Naive thymus-derived CD4-positive, alpha-beta T cell (primary cell): Measurements from ENCODE around the gene NAGK. TPM values are rescaled to one million over a fixed set of nuclear protein-coding genes. Genes with fewer than 3 reads are reported as not detected.

ENCODE experiments used
- ATAC-seq: fragments of 150-1000 bp; cut with Tn5 transposase; 2 replicates; pipeline ENCODE4 v1.10.0; 2021; ENCODE audit warnings: mild to moderate bottlenecking, moderate library complexity
- CTCF ChIA-PET: fragments of 350-600 bp; sonication (Branson Sonifier 250); formaldehyde crosslinking; loops from one replicate; lab custom pipeline; 2021; ENCODE audit warnings: antibody characterized with exemption; lab: Charles Lee
- POLR2A ChIA-PET: fragments of 350-600 bp; sonication (Branson Sonifier 250); formaldehyde crosslinking; loops from one replicate; lab custom pipeline; 2021; ENCODE audit warnings: antibody characterized with exemption, inconsistent platforms; lab: Charles Lee
- DNase-seq, 9 donors: peaks; one replicate each; pipeline versions ENCODE4 v3.0.0 to v3.0.0-alpha.2; 2020 to 2022; ENCODE audit warnings: mixed read lengths in 1 of 9
- H3K27ac ChIP-seq: one replicate; pipeline ENCODE4 v1.7.0; 2013; ENCODE audit warnings: mild to moderate bottlenecking, low read depth, low read length, moderate library complexity
- H3K27me3 ChIP-seq, 2 donors: one replicate each; pipeline ENCODE4 v1.7.0; 2013; ENCODE audit warnings: low read length in 2 of 2, mild to moderate bottlenecking in 2 of 2, moderate library complexity in 2 of 2; ENCODE audit not compliant: control insufficient read depth in 2 of 2, insufficient read depth in 2 of 2
- H3K36me3 ChIP-seq, 3 experiments: 1 replicate in 2 of 3; 2 replicates in 1 of 3; pipeline ENCODE4 v1.7.0; 2013; ENCODE audit warnings: low read length in 3 of 3, mild to moderate bottlenecking in 3 of 3, moderate library complexity in 1 of 3; ENCODE audit not compliant: insufficient read depth in 3 of 3, control insufficient read depth in 2 of 3
- H3K4me1 ChIP-seq, 2 donors: one replicate each; pipeline ENCODE4 v1.7.0; 2013; ENCODE audit warnings: low read length in 2 of 2, mild to moderate bottlenecking in 2 of 2, moderate library complexity in 1 of 2; ENCODE audit not compliant: control insufficient read depth in 2 of 2, insufficient read depth in 2 of 2
- H3K4me3 ChIP-seq: 2 replicates; pipeline ENCODE4 v1.7.0; 2013; ENCODE audit warnings: mild to moderate bottlenecking, low read length
- H3K9me3 ChIP-seq, 3 experiments: 1 replicate in 2 of 3; 2 replicates in 1 of 3; pipeline ENCODE4 v1.7.0; 2013; ENCODE audit warnings: low read length in 3 of 3; ENCODE audit not compliant: control insufficient read depth in 2 of 3
- H3K27ac Mint-ChIP-seq, 9 donors: one replicate each; pipeline ENCODE4 v1.8.0; 2020 to 2022; ENCODE audit warnings: mixed read lengths in 9 of 9, mild to moderate bottlenecking in 8 of 9, moderate library complexity in 5 of 9, inconsistent platforms in 2 of 9
- H3K27me3 Mint-ChIP-seq, 5 donors: one replicate each; pipeline ENCODE4 v1.8.0; 2021 to 2022; ENCODE audit warnings: mixed read lengths in 5 of 5, mild to moderate bottlenecking in 1 of 5
- H3K36me3 Mint-ChIP-seq, 5 donors: one replicate each; pipeline ENCODE4 v1.8.0; 2020 to 2022; ENCODE audit warnings: mixed read lengths in 5 of 5, mild to moderate bottlenecking in 3 of 5, inconsistent platforms in 1 of 5
- H3K4me1 Mint-ChIP-seq, 7 donors: one replicate each; pipeline ENCODE4 v1.8.0; 2020 to 2022; ENCODE audit warnings: mixed read lengths in 7 of 7, mild to moderate bottlenecking in 3 of 7, inconsistent platforms in 1 of 7
- H3K4me3 Mint-ChIP-seq, 10 donors: one replicate each; pipeline ENCODE4 v1.8.0; 2020 to 2022; ENCODE audit warnings: mild to moderate bottlenecking in 10 of 10, mixed read lengths in 10 of 10, moderate library complexity in 6 of 10, inconsistent platforms in 2 of 10
- H3K9me3 Mint-ChIP-seq, 11 donors: one replicate each; pipeline ENCODE4 v1.8.0; 2020 to 2022; ENCODE audit warnings: mixed read lengths in 11 of 11, mild to moderate bottlenecking in 4 of 11, inconsistent platforms in 1 of 11, moderate library complexity in 1 of 11
- intact Hi-C, 2 donors: fragments of 100-400 bp; cut with micrococcal nuclease; formaldehyde crosslinking; loops; one replicate each; pipeline ENCODE4 v1.15.1; 2023
- polyA plus RNA-seq, 2 donors: library from polyadenylated mRNA; unstranded; fragments of 300-500 nt; fragmentation: Illumina TruSeq; gene quantifications; one replicate each; pipeline ENCODE4 v1.2.3, GENCODE V29; 2021
- total RNA-seq, 6 experiments: library from RNA in 5 of 6; stranded (reverse) in 5 of 6; gene quantifications; 1 replicate in 5 of 6; 2 replicates in 1 of 6; pipeline ENCODE4 v1.2.3 and lab custom pipeline; 2021 to 2026

NAGK gene
- total and polyA plus RNA-seq, 7 experiments from 2014 or later, result 44.8 to 169 (median 120) TPM

GRCh38 chr2:71060211-71060610, 8.2 kb upstream of the NAGK start:
- ATAC-seq (no peak), DNase-seq (no peak)
- intact Hi-C loops, result loop anchor here in 1 of 2 donors (10.0 kb wide), 1 partner anchor 765 kb away; the partner anchor contains the start of gene SNRPG
- peaks cover 0 to 7% (median 0%) of the 10 kb centered on the region in 7 donors for H3K4me1 Mint-ChIP-seq
- CTCF ChIA-PET, result no interaction called here
- Histone ChIP-seq H3K4me3 (no peak overlapping the region), H3K4me1 (no peaks in the 10 kb centered on the region), H3K27ac (no peak overlapping the region), H3K36me3 (no peaks in the 10 kb centered on the region), H3K27me3 (peaks cover 0 to 3% of the 10 kb centered on the region in 2 donors), H3K9me3 (no peaks in the 10 kb centered on the region)
- H3K4me3 Mint-ChIP-seq, result no peak overlapping the region
- H3K27ac Mint-ChIP-seq, result no peak overlapping the region
- H3K9me3 Mint-ChIP-seq, result no peaks in the 10 kb centered on the region
- no peaks in the 10 kb centered on the region for H3K36me3 Mint-ChIP-seq
- POLR2A ChIA-PET, result interaction anchor here (0.9 kb wide), 1 partner anchor 12 kb away, joined by 3 read pairs; no protein-coding TSS in a partner anchor
- peaks cover 5 to 22% (median 14%) of the 10 kb centered on the region in 5 donors for H3K27me3 Mint-ChIP-seq

GRCh38 chr2:71060871-71061270, 7.6 kb upstream of the NAGK start:
- intact Hi-C loops, result loop anchor here in 1 of 2 donors (10.0 kb wide), 1 partner anchor 766 kb away; the partner anchor contains the start of gene SNRPG
- Histone ChIP-seq H3K9me3 (no peaks in the 10 kb centered on the region), H3K27ac (no peak overlapping the region), H3K27me3 (peaks cover 0 to 3% of the 10 kb centered on the region in 2 donors), H3K4me1 (no peaks in the 10 kb centered on the region), H3K36me3 (no peaks in the 10 kb centered on the region), H3K4me3 (no peak overlapping the region)
- ATAC-seq, result no peak
- Mint-ChIP-seq H3K27ac (no peak overlapping the region), H3K36me3 (no peaks in the 10 kb centered on the region), H3K27me3 (peaks cover 5 to 22% (median 14%) of the 10 kb centered on the region in 5 donors), H3K4me1 (peaks cover 0 to 7% (median 0%) of the 10 kb centered on the region in 7 donors), H3K9me3 (no peaks in the 10 kb centered on the region), H3K4me3 (no peak overlapping the region)
- POLR2A ChIA-PET, result no interaction called here
- no peak for DNase-seq
- CTCF ChIA-PET, result no interaction called here

- Histone ChIP-seq H3K4me1 (peaks cover 4% of the 10 kb centered on the region in 2 donors), H3K36me3 (no peaks in the 10 kb centered on the region), H3K27me3 (peaks cover 0 to 3% of the 10 kb centered on the region in 2 donors), H3K27ac (no peak overlapping the region), H3K9me3 (no peaks in the 10 kb centered on the region), H3K4me3 (no peak overlapping the region)
- ATAC-seq, result no peak
- Mint-ChIP-seq H3K36me3 (no peaks in the 10 kb centered on the region), H3K9me3 (peaks cover 0 to 4% (median 0%) of the 10 kb centered on the region in 11 donors), H3K4me1 (peaks cover 6 to 16% (median 12%) of the 10 kb centered on the region in 7 donors), H3K27me3 (peaks cover 5 to 24% (median 14%) of the 10 kb centered on the region in 5 donors), H3K4me3 (no peak overlapping the region), H3K27ac (no peak overlapping the region)
- CTCF ChIA-PET, result no interaction called here
- POLR2A ChIA-PET, result no interaction called here
- DNase-seq, result no peak
- intact Hi-C loops, result loop anchor here in 1 of 2 donors (10.0 kb wide), 1 partner anchor 768 kb away; the partner anchor contains the start of gene SNRPG
Observed at GRCh38 chr2:71063216-71063615, 5.2 kb upstream of the NAGK start.

- Mint-ChIP-seq H3K4me1 (peaks cover 7 to 26% (median 17%) of the 10 kb centered on the region in 7 donors), H3K27me3 (peaks cover 5 to 25% (median 13%) of the 10 kb centered on the region in 5 donors), H3K9me3 (peaks cover 0 to 7% (median 0%) of the 10 kb centered on the region in 11 donors), H3K36me3 (no peaks in the 10 kb centered on the region), H3K4me3 (no peak overlapping the region), H3K27ac (no peak overlapping the region)
- Histone ChIP-seq H3K4me1 (peaks cover 6 to 8% of the 10 kb centered on the region in 2 donors), H3K27me3 (peaks cover 0 to 3% of the 10 kb centered on the region in 2 donors), H3K9me3 (no peaks in the 10 kb centered on the region), H3K36me3 (no peaks in the 10 kb centered on the region), H3K27ac (no peak overlapping the region), H3K4me3 (no peak overlapping the region)
- no peak for ATAC-seq
- ChIA-PET POLR2A (no interaction called here), CTCF (interaction anchor here (0.9 kb wide), 1 partner anchor 36 kb away, joined by 5 read pairs; no protein-coding TSS in a partner anchor)
- intact Hi-C loops, result loop anchor here in 1 of 2 donors (10.0 kb wide), 1 partner anchor 769 kb away; the partner anchor contains the start of gene SNRPG
- DNase-seq, result no peak
Observed at GRCh38 chr2:71064110-71064611, 4.3 kb upstream of the NAGK start.

- Mint-ChIP-seq H3K36me3 (peaks cover 0 to 5% (median 0%) of the 10 kb centered on the region in 5 donors), H3K4me3 (no peak overlapping the region), H3K4me1 (peaks cover 15 to 34% (median 25%) of the 10 kb centered on the region in 7 donors), H3K9me3 (peaks cover 0 to 7% (median 0%) of the 10 kb centered on the region in 11 donors), H3K27me3 (peaks cover 0 to 20% (median 8%) of the 10 kb centered on the region in 5 donors), H3K27ac (peak overlapping the region in 1 of 9 donors; percentile 5)
- ChIA-PET POLR2A (no interaction called here), CTCF (no interaction called here)
- peaks cover 0 to 3% of the 10 kb centered on the region in 2 donors for H3K27me3 ChIP-seq
- H3K27ac ChIP-seq, result no peak overlapping the region
- peaks cover 0 to 1% (median 0%) of the 10 kb centered on the region in 3 experiments for H3K36me3 ChIP-seq
- H3K4me3 ChIP-seq, result no peak overlapping the region
- peak; percentile 1 for ATAC-seq
- H3K9me3 ChIP-seq, result no peaks in the 10 kb centered on the region
- DNase-seq, result no peak
- intact Hi-C loops, result loop anchor here (5.0 to 10.0 kb wide), 4 partner anchors 88 to 1423 kb away; partner anchors contain the start of genes AAK1 (in 1 of the 2), ANKRD53 (in 1 of the 2), SNRPG (in 1 of the 2) and TGFA (in 1 of the 2)
- peaks cover 11 to 16% of the 10 kb centered on the region in 2 donors for H3K4me1 ChIP-seq
Observed at GRCh38 chr2:71064754-71065621, 3.5 kb upstream of the NAGK start.

- Mint-ChIP-seq H3K27me3 (peaks cover 0 to 10% (median 0%) of the 10 kb centered on the region in 5 donors), H3K36me3 (peaks cover 0 to 11% (median 2%) of the 10 kb centered on the region in 5 donors), H3K4me1 (peaks cover 34 to 53% (median 44%) of the 10 kb centered on the region in 7 donors), H3K27ac (peak overlapping the region in 7 of 9 donors; percentile 72 to 100 (median 99)), H3K4me3 (peak overlapping the region; percentile 13 to 99 (median 54)), H3K9me3 (peaks cover 0 to 7% (median 0%) of the 10 kb centered on the region in 11 donors)
- Histone ChIP-seq H3K27me3 (no peaks in the 10 kb centered on the region), H3K27ac (peak overlapping the region; percentile 96), H3K9me3 (no peaks in the 10 kb centered on the region), H3K4me3 (no peak overlapping the region), H3K36me3 (peaks cover 0 to 4% (median 0%) of the 10 kb centered on the region in 3 experiments), H3K4me1 (peaks cover 28 to 35% of the 10 kb centered on the region in 2 donors)
- ChIA-PET POLR2A (interaction anchor here (1.0 to 7.7 kb wide), 6 partner anchors 11 to 265 kb away, joined by 3 to 114 read pairs (median 16); partner anchors contain the start of genes MCEE, MPHOSPH10, PAIP2B and ZNF638), CTCF (interaction anchor here (0.9 to 1.5 kb wide), 3 partner anchors 17 to 65 kb away, joined by 3 to 4 read pairs (median 4); no protein-coding TSS in a partner anchor)
- intact Hi-C loops, result loop anchor here (5.0 to 10.0 kb wide), 4 partner anchors 90 to 1425 kb away; partner anchors contain the start of genes AAK1 (in 1 of the 2), ANKRD53 (in 1 of the 2), SNRPG (in 1 of the 2) and TGFA (in 1 of the 2)
- no peak for ATAC-seq
- DNase-seq, result no peak
Observed at GRCh38 chr2:71066856-71067255, 1.6 kb upstream of the NAGK start.
